NCI-H1694 (cell line): Measurements from ENCODE around the gene MCOLN3.
A peak's percentile ranks its signal among the peaks of the same experiment; 100 is the strongest.
"Not testable (repeated sequence)": the region's sequence is repeated elsewhere in the genome, so short reads cannot be mapped to it uniquely, and the experiment has no call there.

Experiments
- DNase-seq: peaks from one replicate; lab custom pipeline; 2025; lab: John Stamatoyannopoulos, UW

Gene MCOLN3

DNA sequence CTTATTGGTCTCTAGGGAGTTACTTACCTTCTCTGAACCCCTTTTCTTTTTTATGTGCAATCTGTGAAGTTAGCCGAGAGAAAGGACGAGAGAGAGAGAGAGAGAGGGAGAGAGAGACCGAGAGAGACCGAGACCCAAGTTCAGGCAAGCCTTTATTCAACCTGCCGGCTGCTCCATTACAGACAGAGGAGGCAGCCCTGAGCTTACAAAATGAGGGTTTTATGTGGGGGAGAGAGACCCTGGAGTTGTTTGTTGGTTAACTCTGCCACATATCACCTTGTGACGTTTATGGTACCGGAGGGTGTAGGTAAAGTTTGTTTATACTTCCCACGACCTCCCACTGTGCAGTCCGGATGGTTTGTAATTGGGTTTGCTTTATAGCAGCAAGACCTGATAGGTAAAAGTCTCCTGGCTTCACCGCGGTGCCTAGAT is 1.5 kb upstream of the MCOLN3 start:
- no peak for DNase-seq

DNA sequence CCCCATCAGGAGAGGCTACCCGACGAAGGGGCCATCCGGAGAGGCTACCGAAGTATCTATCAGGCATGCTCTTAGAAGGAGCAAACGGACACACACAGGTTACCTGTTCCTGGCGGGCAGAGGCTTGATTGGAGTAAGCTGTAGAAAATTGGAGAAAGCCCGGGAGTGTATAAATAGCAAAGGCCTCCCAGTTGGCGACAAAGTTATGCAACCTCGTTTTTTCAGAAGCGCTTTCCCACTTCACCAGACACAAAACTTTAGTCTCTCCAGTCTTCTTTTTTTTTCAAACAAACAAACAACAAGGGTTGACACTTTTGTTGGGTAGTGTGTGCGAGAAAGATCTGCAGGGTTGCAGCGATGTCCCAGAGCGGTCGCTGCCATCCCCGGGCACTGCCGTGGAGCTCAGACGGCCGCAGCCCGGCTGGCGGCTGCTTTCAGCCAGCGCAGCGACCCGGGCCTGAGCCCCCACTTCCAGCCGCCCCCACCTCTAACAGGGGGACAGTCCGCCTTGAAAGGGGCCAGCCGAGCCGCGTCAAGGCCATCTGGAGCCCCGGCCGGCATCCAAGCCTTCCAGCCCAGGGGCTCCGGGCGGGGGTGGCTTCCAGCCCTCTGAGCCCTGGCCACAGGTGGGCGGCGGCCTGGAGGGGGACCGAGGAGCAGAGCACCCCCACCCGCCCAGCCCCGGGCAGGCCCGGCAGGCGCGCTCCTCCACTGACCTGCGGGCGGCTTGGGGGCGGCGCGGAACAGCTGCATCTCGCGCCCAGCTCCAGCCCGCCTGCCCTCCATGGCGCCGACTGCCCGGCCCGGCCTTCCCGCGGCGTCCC is 616 bp downstream of the MCOLN3 start:
- DNase-seq, result no peak

DNA sequence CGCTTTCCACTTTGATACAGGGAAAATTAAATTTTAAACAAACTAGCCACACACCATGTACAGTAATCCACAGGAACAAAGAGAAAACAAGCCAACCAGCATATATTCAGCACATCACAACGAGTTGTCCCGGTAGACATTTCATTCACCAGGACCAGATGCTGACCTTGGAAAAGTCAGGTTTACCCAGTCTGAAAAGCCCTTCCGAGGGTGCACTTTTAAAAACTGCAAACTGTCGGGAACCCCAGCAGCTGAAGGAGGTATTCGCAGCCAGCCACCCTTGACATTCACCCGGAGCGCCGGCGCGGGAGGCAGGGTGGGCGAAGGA is 1.2 kb downstream of the MCOLN3 start:
- no peak for DNase-seq

DNA sequence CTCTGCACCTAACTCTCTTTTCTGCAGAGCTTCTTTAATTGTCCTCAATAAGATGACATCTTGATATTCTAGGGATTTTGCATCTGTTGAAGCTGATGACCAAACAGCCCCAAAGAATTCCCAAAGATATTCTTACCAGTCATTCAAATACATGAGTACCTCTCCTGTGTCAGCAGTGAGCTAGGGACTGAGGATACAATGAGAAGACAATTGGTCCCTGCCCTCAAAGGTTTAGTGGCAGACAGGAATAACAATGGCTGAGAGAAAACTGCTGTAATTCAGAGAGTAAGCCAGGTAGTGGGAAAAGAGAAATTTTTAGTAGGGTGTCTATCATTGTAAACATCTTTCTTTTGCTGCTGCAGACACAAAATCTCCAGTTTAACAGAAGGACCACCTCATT is 5.9 kb downstream of the MCOLN3 start:
- DNase-seq, result no peak

DNA sequence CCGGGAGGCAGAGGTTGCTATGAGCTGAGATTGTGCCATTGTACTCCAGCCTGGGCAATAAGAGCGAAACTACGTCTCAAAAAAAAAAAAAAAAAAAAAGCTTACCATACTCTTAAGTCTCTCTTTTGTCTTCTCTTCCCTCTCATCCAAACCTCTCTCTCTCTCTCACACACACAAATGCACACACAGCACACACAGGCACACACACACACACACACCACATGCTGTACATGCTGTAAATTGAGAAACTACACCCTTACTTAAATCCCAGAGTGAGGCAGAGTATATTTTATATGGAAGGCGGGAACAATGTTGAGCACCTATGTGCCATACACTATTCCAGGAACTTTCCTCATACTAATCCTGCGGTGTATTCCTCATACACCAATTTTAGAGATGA is 6.5 kb downstream of the MCOLN3 start:
- no peak for DNase-seq

DNA sequence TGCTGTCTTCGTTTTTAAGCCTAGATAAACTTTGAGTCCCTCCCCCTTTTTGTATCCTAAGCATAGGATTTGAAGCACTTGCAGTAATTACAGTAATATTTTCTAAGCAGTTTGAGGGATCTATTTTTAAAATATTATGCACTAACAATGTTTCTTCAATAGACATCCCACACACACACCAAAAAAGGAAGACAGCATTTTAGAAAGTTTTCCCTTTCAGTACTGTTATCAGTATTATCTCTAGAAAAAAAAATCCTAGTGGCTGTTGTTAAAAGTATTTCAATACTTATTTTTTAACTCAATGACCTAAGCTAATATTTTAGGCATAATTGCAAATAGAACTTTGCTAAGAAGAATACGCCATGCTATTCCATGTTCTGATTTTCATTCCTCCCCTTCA is 15.1 kb downstream of the MCOLN3 start:
- no peak for DNase-seq

DNA sequence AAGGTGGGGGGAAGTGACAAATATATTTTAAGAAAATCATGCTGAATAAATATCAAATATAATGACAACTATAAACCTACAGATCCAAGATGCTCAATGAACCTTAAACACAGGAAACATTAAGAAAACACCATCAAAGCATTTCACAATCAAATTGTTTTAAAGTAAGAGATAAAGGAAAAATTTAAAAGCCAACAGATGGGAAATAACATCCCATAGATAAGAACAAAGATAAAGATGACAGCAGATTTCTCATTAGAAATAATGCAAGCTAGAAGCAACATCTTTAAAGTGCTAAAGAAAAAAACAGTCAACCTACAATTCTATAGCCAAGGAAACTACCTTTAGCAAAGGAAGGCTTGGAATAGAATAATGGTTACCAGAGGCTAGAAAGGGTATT is 17.8 kb downstream of the MCOLN3 start:
- DNase-seq, result no peak

DNA sequence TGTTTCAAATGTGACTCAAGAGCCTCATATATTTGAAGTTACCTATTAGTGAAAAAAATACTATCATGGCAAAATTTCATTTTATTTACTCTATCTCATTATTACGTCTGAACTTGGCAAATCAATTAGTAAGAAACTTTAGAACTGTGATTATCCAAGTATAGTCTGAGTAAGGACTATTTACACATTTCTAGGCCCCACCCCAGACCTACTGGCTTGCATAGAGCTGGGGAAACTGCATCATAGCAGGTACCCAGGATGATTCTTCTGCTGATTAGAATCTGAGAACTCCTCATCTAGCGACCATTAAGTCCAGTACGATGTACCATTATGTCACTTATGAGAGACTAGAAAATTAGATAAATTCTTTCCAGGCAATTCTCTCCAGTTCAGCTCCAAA is 20.1 kb downstream of the MCOLN3 start:
- no peak for DNase-seq

DNA sequence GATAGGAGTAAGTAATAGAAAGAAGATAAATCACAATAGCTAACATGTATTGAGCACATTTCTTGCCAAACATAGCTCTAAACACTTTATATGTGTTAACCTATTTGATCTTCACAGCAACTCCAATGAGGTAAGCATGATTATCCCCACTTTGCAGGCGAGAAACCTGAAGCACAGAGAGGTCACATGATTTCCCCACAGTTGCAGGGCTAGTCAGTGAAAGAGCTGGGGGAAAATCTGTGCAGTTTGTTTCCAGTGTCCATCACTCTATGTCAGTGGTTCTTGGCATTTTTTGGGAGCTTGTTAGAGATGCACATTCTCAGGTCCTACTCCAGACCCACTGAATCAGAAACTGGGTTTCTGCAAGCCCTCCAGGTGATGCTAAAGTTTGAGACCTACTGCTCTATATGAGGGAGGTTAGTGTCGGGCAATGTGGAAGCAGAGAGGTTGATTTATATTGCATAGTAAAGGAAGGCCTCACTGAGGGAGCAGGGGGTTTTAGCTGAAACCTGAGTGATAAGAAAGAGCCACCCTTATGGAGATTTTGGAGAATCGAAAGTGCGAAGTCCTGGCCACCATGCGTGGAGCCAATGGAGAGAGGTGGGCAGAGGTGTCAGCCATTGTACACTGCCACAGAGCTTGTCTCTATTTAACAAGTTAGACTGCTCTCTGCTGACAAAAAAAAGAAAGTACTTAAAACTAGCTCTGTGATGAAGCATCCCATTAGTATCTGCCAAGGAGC is 20.9 kb downstream of the MCOLN3 start:
- no peak for DNase-seq

DNA sequence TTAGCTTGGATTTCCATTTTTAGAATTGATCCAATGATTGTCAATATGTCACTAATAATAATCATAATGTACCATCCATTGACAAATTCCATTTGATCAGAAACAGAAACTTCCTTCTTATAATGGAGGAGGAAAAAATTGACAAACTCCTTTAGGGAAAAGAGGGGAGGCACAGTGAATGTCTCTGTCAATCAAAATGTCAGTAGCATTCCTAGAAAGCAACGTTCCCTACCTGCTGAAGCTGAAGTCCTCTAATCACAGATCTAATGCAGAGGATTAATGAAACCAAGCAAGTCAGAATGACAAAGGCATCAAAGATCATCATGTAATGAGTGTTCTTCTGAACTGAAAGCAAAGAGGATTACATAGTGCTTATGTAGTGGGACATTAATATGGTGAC is 22.4 kb downstream of the MCOLN3 start:
- DNase-seq, result no peak

DNA sequence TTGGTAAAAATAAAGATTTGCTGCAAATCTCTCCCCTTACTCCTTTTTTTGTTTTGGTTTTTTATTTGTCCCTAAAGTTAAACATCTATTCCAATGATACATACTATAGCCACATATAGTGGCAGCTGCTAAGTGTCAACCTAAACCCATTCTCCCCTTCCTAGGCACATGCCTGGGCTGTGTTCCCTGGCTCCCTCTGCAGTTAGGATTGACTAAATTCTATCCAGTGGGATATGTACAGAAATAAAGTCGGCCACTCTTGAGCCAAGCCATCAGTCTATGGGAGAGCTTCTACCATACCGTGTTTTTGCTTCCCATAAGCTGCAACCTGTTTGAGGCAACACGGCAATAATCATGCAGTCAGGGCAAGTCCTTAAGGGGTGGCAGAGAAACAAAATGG is 23.6 kb downstream of the MCOLN3 start:
- DNase-seq, result no peak

DNA sequence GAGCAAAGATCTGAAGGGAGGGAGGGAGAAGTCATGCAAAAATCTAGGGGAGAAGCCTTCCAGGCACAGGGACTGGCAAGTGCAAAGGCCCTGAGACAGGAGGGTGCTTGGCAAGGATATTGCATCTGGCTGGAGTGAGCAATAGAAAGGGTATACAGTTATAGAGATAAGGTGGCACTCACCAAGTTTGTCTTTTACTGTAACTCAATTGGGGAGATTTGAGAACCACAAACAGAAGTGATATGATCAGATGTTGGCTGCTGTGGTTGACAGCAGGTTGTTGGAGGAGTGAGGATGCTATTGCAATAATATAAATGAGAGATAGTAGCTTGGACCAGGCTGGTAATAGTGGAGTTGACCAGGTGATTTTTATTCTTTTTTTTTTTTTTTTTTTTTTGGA is 25.6 kb downstream of the MCOLN3 start:
- no peak for DNase-seq

DNA sequence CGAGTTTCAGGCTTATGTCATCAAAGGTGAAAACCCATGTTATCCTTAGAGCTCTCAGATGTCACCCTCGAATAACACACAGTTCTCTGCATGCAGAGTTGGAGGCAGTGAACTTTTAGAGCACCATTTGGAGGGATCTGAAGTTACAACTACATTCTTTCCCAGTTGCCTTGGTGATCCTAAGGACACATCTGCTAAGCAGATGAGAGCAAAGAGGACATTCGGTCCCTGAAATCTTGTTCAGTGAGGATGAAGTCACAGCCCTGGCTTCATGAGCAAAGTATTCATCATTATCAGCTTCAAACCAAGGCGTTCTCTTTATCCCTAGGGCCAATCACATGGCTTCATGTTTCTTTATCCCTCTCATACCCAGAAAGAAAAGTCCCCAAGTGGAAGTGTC is 28.3 kb downstream of the MCOLN3 start:
- no peak for DNase-seq

DNA sequence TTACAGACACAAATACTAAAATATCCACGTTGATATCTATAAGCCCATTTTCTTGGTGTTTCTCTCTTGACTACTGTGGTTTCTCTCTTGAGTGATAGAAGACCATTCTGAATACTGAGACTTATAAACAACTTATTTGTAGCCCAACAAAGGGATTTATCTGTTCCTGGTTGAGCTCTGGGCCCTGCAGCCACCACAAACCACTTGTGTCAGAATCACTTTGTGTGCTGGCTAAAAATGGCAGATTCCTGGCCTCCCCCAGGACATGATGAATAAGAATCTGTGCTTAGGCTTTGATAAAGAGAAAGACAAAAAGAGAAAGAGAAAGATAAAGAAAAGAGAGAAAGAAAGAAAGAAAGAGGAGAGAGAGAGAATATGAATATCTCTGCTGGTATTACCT is 32.5 kb downstream of the MCOLN3 start:
- no peak for DNase-seq

DNA sequence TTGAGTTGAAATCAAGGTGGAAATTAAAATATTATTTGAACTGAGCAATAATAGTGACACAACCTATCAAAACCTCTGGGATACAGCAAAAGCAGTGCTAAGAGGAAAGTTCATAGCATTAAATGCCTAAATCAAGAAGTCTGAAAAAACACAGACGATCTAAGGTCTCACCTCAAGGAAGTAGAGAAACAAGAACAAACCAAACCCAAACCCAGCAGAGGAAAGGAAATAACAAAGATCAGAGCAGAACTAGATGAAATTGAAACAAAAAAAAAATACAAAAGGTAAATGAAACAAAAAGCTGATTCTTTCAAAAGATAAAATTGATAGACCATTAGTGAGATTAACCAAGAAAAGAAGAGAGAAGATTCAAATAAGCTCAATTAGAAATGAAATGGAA is 42.7 kb downstream of the MCOLN3 start:
- DNase-seq, result not testable (repeated sequence)

DNA sequence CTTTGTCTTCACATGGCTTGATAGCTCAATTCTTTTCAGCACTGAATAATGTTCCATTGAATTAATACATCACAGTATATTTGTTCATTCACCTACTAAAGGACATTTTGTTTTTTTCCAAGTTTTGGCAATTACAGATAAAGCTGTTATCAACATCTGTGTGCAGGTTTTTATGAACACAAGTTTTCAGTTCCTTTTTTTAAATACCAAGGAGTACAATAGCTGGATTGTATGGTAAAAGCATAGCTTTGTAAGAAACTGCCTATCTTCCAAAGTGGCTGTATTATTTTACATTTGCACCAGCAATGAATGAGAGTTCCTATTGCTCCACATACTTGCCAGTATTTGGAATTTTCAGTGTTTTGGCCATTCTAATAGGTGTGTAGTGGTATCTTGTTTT is 46.6 kb downstream of the MCOLN3 start:
- DNase-seq, result no peak

DNA sequence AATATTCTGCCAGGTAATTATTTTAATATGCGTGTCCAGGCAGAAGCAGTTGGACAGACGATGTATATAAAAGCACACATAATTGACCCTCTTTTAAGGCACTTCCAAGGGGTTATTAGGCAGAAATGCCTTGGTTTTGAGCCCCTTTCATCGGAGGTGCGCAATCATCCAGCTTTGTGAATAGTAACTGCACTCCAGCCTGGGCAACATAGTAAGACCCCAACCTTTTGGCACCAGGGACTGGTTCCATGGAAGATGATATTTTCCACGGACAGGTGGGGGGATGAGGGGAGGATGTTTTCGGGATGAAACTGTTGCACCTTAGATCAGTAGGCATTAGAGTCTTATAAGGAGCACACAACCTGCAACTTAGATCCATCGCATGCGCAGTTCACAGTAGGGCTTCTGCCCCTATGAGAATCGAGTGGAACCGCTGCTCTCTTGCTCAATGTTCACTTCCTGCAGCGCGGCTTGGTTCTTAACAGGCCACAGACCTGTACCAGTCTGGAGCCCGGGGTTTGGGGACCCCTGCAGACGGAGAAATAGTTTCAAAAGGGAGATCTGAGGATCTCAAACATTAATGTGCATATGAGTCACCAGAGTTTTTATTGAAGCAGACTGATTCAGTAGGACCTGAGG is 49.5 kb downstream of the MCOLN3 start:
- DNase-seq, result no peak

DNA sequence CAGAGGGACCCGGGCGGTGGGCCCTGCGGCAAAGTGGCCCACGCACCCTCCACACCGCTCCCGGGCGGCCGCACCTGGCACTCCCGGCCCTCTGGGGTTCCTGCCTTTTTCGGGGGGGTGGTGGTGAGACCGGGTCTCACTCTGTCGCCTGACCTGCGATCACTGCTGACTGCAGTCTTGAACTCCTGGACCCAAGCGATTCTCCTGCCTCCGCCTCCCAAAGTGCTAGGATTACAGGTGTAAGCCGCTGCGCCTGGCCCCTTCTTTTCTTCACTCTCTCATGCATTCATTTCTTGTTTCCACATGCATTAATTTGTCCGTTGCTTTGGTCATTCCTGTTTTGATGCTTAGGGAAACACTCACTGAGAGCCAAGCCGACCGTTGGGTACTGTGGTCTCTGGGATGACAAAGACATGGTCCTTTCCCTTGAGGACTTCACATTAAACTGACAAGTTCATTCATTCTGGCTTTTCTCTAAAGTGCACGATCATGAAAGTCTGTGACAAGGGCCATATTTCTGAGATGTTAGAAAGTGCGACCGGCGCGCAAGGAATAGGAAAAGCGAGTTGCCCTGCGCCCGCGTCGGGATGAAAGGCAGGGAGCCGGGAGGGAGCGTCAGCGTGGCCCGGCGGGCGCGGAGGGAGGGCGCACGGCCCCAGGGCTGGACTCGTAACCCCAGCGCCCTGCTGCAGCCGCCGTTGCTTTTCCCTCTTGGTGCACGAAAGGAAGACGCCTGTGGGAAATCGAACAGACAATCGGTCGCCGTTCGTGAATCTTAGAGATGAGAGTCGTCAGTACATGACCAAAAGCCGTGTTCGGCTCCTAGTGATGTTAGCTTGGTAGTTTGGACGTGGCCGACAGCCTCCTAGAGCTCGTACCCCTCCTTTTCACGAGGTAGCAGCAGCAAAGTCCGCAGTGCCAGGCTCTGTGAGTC is 50.4 kb downstream of the MCOLN3 start:
- no peak for DNase-seq

DNA sequence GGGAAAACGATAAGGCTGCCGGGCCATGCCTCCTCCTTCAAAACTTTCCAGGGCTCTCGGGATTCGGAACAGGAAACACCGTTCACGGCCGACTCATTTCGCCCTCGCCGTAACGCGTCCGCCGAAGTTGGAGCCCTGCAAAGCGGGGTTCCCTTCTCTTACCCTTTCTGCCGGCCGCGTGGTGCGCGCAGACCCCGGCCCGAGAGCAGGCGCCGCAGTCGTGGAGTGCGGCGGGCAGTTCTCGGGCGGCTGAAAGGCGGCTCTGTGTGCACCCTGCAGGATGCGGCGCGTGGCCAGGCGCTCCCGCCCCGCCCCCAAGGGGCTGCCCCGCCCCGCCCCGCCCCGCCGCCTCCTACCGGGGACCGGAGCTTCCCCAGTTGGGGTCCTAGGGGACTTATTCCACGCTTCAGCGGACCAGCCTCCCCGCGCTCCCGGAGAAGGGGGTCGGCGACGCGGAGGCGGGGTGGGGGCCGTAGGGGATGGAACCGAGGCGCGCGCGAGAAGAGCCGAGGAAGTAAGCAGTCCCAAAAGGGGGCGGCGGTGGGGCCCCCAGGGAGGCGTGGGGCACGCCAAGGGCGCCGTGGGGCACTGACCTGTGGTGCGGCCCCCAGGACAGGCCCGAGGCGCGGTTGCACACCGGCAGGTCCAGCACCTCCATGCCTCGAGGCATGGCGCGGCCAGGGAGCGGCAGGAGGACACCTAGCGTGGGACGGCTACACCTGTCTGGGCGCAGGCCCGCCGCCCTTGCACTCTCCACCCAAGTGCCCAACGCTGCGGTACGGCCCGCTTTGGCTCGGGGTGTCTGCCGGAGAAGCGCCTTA is 51.2 kb downstream of the MCOLN3 start, which contains the start of gene MCOLN2:
TSS of gene MCOLN2 (minus strand) at position 268 of the 821 bp plus-strand sequence. CDS start at position 27, 241 bp downstream.
- peak; percentile 2 for DNase-seq

DNA sequence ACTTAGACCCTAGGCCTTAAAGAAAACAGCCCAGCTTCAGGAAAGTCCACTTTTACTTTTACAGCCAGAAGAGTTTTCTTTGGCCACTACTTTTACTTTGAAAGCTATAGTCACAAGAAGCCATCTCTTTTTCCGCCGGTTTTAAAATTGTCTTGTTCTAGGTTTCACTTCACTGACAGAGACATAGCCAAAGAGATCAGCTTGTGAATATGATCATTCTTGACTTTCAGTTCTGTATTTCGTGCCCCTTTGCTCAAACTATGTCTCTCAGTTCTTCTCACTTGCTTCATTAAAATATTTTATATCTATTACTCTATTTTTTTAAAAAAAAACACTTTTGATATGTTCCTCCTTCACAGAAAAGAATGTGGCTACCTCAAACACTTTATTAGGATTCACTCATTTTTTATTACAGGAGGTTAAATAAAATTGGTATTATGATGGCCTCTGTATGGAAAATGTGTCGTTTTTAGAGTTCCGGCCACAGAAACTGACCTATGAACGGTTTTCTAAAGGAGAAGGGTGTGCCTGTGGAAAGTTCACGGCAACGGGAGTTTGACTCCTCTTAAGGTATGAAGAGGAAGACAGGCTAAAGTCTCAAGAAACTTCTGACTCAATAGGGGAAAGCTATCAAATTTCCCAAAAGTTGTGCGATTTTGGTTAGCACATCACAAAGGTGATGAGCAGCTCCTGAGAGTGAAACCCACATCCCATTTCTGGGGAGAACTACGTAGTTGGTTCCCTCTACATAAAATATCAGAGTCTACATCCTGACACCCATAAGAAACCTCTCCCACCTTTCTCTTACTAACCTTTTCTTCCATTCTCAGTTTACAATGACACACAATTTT is 52.6 kb downstream of the MCOLN3 start:
- DNase-seq, result no peak
